CD4-positive, alpha-beta memory T cell (primary cell): ENCODE data around the gene CAMK2G. TPM values are rescaled to one million over a fixed set of nuclear protein-coding genes. Genes with fewer than 3 reads are reported as not detected.

Source experiments
- CTCF ChIA-PET: fragments of 350-600 bp; sonication (Branson Sonifier 250); formaldehyde crosslinking; loops from one replicate; lab custom pipeline; 2021; ENCODE audit warnings: inconsistent platforms; ENCODE audit not compliant: partially characterized antibody; lab: Charles Lee
- POLR2A ChIA-PET: fragments of 350-600 bp; sonication (Branson Sonifier 250); formaldehyde crosslinking; loops from one replicate; lab custom pipeline; 2021; ENCODE audit not compliant: partially characterized antibody; lab: Charles Lee
- DNase-seq, 5 donors: peaks; one replicate each; pipeline versions ENCODE4 v3.0.0 to v3.0.0-alpha.2; 2020 to 2022; ENCODE audit warnings: mixed read lengths in 1 of 5
- H3K27ac ChIP-seq: one replicate; pipeline ENCODE4 v1.7.0; 2013; ENCODE audit warnings: low read depth, low read length
- H3K27me3 ChIP-seq: 2 replicates; pipeline ENCODE4 v1.7.0; 2013; ENCODE audit warnings: mild to moderate bottlenecking, low read length, moderate library complexity; ENCODE audit not compliant: insufficient read depth
- H3K36me3 ChIP-seq: 2 replicates; pipeline ENCODE4 v1.7.0; 2013; ENCODE audit warnings: mild to moderate bottlenecking, low read length, moderate library complexity; ENCODE audit not compliant: insufficient read depth
- H3K4me1 ChIP-seq: 2 replicates; pipeline ENCODE4 v1.7.0; 2013; ENCODE audit warnings: mild to moderate bottlenecking, low read length, moderate library complexity; ENCODE audit not compliant: insufficient read depth
- H3K4me3 ChIP-seq, 2 donors: one replicate each; pipeline ENCODE4 v1.7.0; 2013; ENCODE audit warnings: low read length in 2 of 2, mild to moderate bottlenecking in 1 of 2
- H3K9me3 ChIP-seq, 2 donors: one replicate each; pipeline ENCODE4 v1.7.0; 2013; ENCODE audit warnings: low read length in 2 of 2, control low read depth in 1 of 2; ENCODE audit not compliant: control insufficient read depth in 1 of 2
- H3K27ac Mint-ChIP-seq, 7 donors: one replicate each; pipeline ENCODE4 v1.8.0; 2020 to 2021; ENCODE audit warnings: mixed read lengths in 7 of 7, mild to moderate bottlenecking in 6 of 7, inconsistent platforms in 3 of 7, moderate library complexity in 3 of 7
- H3K27me3 Mint-ChIP-seq, 2 donors: one replicate each; pipeline ENCODE4 v1.8.0; 2020 to 2021; ENCODE audit warnings: mixed read lengths in 2 of 2
- H3K36me3 Mint-ChIP-seq, 2 donors: one replicate each; pipeline ENCODE4 v1.8.0; 2020 to 2021; ENCODE audit warnings: mixed read lengths in 2 of 2, inconsistent platforms in 1 of 2, mild to moderate bottlenecking in 1 of 2
- H3K4me1 Mint-ChIP-seq, 4 donors: one replicate each; pipeline ENCODE4 v1.8.0; 2020 to 2021; ENCODE audit warnings: mixed read lengths in 4 of 4, mild to moderate bottlenecking in 1 of 4
- H3K4me3 Mint-ChIP-seq, 8 donors: one replicate each; pipeline ENCODE4 v1.8.0; 2020 to 2021; ENCODE audit warnings: mixed read lengths in 8 of 8, mild to moderate bottlenecking in 7 of 8, moderate library complexity in 6 of 8, inconsistent platforms in 3 of 8
- H3K9me3 Mint-ChIP-seq, 8 donors: one replicate each; pipeline ENCODE4 v1.8.0; 2020 to 2021; ENCODE audit warnings: mixed read lengths in 8 of 8, mild to moderate bottlenecking in 5 of 8, inconsistent platforms in 3 of 8, moderate library complexity in 1 of 8
- intact Hi-C: fragments of 100-400 bp; cut with micrococcal nuclease; formaldehyde crosslinking; loops from one replicate; pipeline ENCODE4 v1.15.1; 2023
- polyA plus RNA-seq, 2 donors: library from polyadenylated mRNA; unstranded; fragments of 300-500 nt; fragmentation: Illumina TruSeq; gene quantifications; one replicate each; pipeline ENCODE4 v1.2.3, GENCODE V29; 2021
- total RNA-seq, 2 experiments: library from RNA; stranded (reverse); gene quantifications; one replicate each; pipeline ENCODE4 v1.2.3, GENCODE V29; 2021

CAMK2G gene
- total and polyA plus RNA-seq, 4 experiments from 2014 or later, result 3.8 to 70.4 (median 36.0) TPM

DNA sequence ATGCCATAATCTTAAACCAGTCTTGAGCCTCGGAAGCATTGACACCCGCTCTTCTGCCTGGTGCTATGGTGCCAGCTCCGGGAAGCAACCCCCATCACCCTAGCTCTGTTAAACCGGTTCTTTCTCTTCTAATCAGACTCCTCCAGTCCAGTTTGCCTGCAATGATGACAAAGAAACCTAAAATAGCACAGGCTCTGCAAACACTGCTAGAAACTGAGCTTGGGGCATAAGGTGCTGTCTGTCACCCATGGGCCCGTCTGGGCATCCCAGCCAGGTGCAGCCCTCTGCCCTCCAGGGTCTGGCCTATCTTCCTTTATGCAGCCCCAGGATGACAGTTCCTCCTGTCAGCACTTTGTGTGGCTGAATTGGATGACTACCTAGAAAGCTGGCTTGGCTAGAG, 14.2 kb upstream of the CAMK2G start:
- DNase-seq, result no peak
- intact Hi-C loops, result loop anchor here (5.0 to 10.0 kb wide), 3 partner anchors 34 to 346 kb away; no protein-coding TSS in a partner anchor
- ChIA-PET POLR2A (interaction anchor here (0.6 to 3.9 kb wide), 3 partner anchors 52 to 192 kb away, joined by 3 to 21 read pairs (median 4); no protein-coding TSS in a partner anchor), CTCF (interaction anchor here (0.6 to 20.2 kb wide), 14 partner anchors 9 to 345 kb away, joined by 3 to 726 read pairs (median 12); no protein-coding TSS in a partner anchor)
- Mint-ChIP-seq H3K36me3 (no peaks in the 10 kb centered on the region), H3K4me3 (no peak overlapping the region), H3K27ac (no peak overlapping the region), H3K9me3 (no peaks in the 10 kb centered on the region), H3K27me3 (no peaks in the 10 kb centered on the region), H3K4me1 (peaks cover 3 to 9% (median 6%) of the 10 kb centered on the region in 4 donors)
- H3K27ac ChIP-seq, result no peak overlapping the region
- peaks cover 9% of the 10 kb centered on the region for H3K4me1 ChIP-seq
- no peaks in the 10 kb centered on the region for H3K9me3 ChIP-seq
- no peak overlapping the region for H3K4me3 ChIP-seq
- H3K27me3 ChIP-seq, result no peaks in the 10 kb centered on the region
- no peaks in the 10 kb centered on the region for H3K36me3 ChIP-seq

DNA sequence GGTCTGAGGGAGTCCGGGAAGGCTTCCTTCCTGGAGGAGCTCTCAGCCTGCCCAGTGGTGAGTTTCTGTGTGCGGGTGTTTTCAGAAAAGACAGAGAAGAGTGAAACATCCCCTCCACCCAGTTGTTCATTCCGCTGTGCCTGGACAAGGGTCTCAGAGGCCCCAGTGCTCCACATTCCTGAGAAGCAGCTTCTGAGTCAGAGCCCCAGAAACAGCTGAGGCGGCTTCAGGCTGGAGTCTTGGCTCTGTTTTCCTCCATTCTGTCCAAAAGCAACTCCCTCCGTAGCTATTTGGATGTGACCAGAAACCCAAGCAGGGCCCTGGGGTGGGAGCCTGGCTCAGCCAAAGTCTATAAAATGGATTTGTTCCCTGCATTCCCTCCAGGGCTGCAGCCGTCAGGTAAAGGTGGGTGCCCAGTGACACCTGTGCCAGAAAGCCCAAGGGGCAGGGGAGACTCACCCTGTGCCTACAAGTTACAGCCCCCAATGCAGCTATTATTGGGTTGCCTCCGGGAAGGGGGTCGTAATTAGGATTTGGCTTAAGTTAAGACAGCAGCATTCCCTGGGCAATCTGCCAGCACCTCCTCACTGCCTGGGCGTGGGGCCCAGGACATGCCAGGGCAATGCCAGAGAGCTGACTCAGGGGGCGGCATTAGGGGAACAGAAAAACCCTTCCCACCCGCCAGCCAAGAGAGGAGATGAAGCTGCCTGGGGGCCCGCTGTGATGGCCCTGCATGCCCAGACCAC, 13.1 kb upstream of the CAMK2G start:
- no peaks in the 10 kb centered on the region for H3K9me3 Mint-ChIP-seq
- H3K27ac Mint-ChIP-seq, result peak overlapping the region in 1 of 7 donors; percentile 18
- DNase-seq, result no peak
- Histone ChIP-seq H3K36me3 (no peaks in the 10 kb centered on the region), H3K4me3 (no peak overlapping the region), H3K4me1 (peaks cover 9% of the 10 kb centered on the region), H3K27me3 (no peaks in the 10 kb centered on the region), H3K9me3 (no peaks in the 10 kb centered on the region), H3K27ac (no peak overlapping the region)
- ChIA-PET CTCF (interaction anchor here (0.7 to 20.2 kb wide), 21 partner anchors 8 to 216 kb away, joined by 3 to 726 read pairs (median 11); no protein-coding TSS in a partner anchor), POLR2A (interaction anchor here (1.1 to 3.9 kb wide), 4 partner anchors 24 to 194 kb away, joined by 3 to 21 read pairs (median 6); partner anchors contain the start of gene PLAU)
- H3K27me3 Mint-ChIP-seq, result no peaks in the 10 kb centered on the region
- no peaks in the 10 kb centered on the region for H3K36me3 Mint-ChIP-seq
- H3K4me3 Mint-ChIP-seq, result no peak overlapping the region
- H3K4me1 Mint-ChIP-seq, result peaks cover 3 to 9% (median 6%) of the 10 kb centered on the region in 4 donors
- intact Hi-C loops, result loop anchor here (2.0 to 10.0 kb wide), 4 partner anchors 35 to 347 kb away; no protein-coding TSS in a partner anchor

DNA sequence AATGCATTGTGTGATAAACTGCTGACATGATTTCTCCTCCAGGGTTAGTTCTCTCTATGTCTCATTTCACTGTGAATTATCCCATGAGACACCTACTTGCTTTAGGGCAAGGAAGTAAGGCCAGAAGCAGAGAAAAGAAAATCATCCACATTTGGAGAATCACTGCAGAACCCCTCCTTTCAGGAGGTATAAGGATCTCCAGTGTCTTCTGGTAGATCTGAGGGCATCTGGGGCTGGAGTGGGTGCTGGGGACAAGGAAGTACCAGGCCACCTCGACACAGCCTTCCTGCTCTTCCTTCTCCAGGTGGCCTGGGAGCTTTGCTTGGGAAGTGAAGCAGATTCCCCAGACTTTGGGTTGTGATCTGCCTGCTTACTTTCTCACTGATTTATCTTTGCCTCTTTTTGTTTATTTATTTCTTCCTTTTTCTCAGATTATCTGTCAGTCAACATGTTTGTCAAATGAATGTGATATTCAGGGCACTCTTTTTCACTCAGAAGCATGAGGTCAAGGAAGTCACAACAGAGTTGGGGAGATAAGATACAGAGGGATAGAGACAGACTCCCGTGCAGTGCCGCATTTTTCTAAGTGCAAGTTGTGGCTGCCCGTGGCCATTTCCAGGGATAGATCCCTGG, 12.4 kb upstream of the CAMK2G start:
- Histone ChIP-seq H3K27ac (no peak overlapping the region), H3K36me3 (no peaks in the 10 kb centered on the region), H3K27me3 (no peaks in the 10 kb centered on the region), H3K9me3 (no peaks in the 10 kb centered on the region), H3K4me1 (peaks cover 9% of the 10 kb centered on the region), H3K4me3 (no peak overlapping the region)
- peaks cover 3 to 9% (median 6%) of the 10 kb centered on the region in 4 donors for H3K4me1 Mint-ChIP-seq
- H3K36me3 Mint-ChIP-seq, result no peaks in the 10 kb centered on the region
- intact Hi-C loops, result loop anchor here (1.0 to 10.0 kb wide), 9 partner anchors 36 to 1350 kb away; no protein-coding TSS in a partner anchor
- no peaks in the 10 kb centered on the region for H3K27me3 Mint-ChIP-seq
- no peaks in the 10 kb centered on the region for H3K9me3 Mint-ChIP-seq
- DNase-seq, result no peak
- H3K27ac Mint-ChIP-seq, result peak overlapping the region in 2 of 7 donors; percentile 18 to 19
- POLR2A ChIA-PET, result interaction anchor here (0.6 to 3.9 kb wide), 9 partner anchors 24 to 1623 kb away, joined by 3 to 29 read pairs (median 5); partner anchors contain the start of gene PLAU
- H3K4me3 Mint-ChIP-seq, result no peak overlapping the region
- CTCF ChIA-PET, result interaction anchor here (0.7 to 20.2 kb wide), 59 partner anchors 7 to 357 kb away, joined by 3 to 726 read pairs (median 5); partner anchors contain the start of genes ADK and AP3M1

DNA sequence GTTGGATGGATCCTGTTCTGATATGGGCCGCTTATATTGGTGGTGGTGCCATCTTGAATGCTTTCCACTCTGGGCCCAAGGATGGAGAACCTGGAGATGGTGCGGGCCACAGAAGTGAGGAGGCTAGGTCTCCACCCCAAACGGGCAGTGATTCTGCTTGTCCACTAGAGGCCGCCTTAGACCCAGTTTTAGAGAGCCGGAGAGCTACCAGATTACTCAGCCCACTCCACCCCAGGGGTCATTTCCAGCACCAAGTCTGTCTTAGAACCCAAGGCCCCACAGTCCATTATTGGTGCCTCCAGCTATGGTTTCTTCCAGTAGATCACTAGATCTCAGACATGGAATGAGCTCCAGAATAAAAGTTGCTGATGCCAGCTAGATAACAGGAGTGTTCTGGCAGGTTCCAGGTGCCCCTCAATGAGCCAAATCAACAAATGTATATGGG, 11.8 kb upstream of the CAMK2G start:
- Histone ChIP-seq H3K4me1 (peaks cover 9% of the 10 kb centered on the region), H3K36me3 (no peaks in the 10 kb centered on the region), H3K27me3 (no peaks in the 10 kb centered on the region), H3K27ac (no peak overlapping the region), H3K4me3 (no peak overlapping the region), H3K9me3 (no peaks in the 10 kb centered on the region)
- peak overlapping the region in 1 of 8 donors; percentile 22 for H3K4me3 Mint-ChIP-seq
- no peaks in the 10 kb centered on the region for H3K36me3 Mint-ChIP-seq
- no peaks in the 10 kb centered on the region for H3K27me3 Mint-ChIP-seq
- H3K4me1 Mint-ChIP-seq, result peaks cover 5 to 9% (median 6%) of the 10 kb centered on the region in 4 donors
- peak overlapping the region in 3 of 7 donors; percentile 64 to 70 (median 65) for H3K27ac Mint-ChIP-seq
- DNase-seq, result peak; percentile 67 to 76 (median 68)
- ChIA-PET POLR2A (interaction anchor here (0.6 to 3.9 kb wide), 9 partner anchors 25 to 1622 kb away, joined by 3 to 29 read pairs (median 5); partner anchors contain the start of gene PLAU), CTCF (interaction anchor here (0.7 to 20.2 kb wide), 56 partner anchors 8 to 357 kb away, joined by 3 to 726 read pairs (median 5); partner anchors contain the start of genes ADK and AP3M1)
- no peaks in the 10 kb centered on the region for H3K9me3 Mint-ChIP-seq
- intact Hi-C loops, result loop anchor here (1.0 to 10.0 kb wide), 9 partner anchors 36 to 1350 kb away; no protein-coding TSS in a partner anchor

DNA sequence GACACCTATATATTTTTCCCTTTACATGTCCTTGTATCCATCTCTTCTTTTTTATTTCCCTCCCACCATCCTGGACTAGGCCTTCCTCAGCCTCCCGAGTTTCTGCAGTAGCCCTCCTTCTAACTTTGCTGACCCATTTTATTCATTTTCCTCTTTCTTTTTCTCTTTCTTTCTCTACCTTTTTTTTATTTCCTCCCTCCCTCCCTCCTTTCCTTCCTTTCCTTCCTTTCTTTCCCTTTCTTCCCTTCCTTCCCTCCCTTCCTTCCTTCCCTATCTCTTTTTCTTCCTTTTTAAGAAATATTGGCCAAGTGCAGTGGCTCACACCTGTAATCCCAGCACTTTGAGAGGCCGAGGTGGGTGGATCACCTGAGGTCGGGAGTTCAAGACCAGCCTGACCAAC, 9.7 kb upstream of the CAMK2G start:
- Histone ChIP-seq H3K4me1 (peaks cover 23% of the 10 kb centered on the region), H3K4me3 (no peak overlapping the region), H3K27me3 (no peaks in the 10 kb centered on the region), H3K27ac (no peak overlapping the region), H3K36me3 (no peaks in the 10 kb centered on the region), H3K9me3 (no peaks in the 10 kb centered on the region)
- H3K27me3 Mint-ChIP-seq, result no peaks in the 10 kb centered on the region
- CTCF ChIA-PET, result interaction anchor here (0.8 to 20.2 kb wide), 4 partner anchors 10 to 197 kb away, joined by 3 to 726 read pairs (median 381); no protein-coding TSS in a partner anchor
- no peaks in the 10 kb centered on the region for H3K9me3 Mint-ChIP-seq
- POLR2A ChIA-PET, result interaction anchor here (0.9 kb wide), 1 partner anchor 56 kb away, joined by 3 read pairs; no protein-coding TSS in a partner anchor
- no peak for DNase-seq
- H3K36me3 Mint-ChIP-seq, result no peaks in the 10 kb centered on the region
- no peak overlapping the region for H3K4me3 Mint-ChIP-seq
- peaks cover 14 to 26% (median 17%) of the 10 kb centered on the region in 4 donors for H3K4me1 Mint-ChIP-seq
- no peak overlapping the region for H3K27ac Mint-ChIP-seq
- intact Hi-C loops, result loop anchor here (10.0 kb wide), 1 partner anchor 351 kb away; no protein-coding TSS in a partner anchor

DNA sequence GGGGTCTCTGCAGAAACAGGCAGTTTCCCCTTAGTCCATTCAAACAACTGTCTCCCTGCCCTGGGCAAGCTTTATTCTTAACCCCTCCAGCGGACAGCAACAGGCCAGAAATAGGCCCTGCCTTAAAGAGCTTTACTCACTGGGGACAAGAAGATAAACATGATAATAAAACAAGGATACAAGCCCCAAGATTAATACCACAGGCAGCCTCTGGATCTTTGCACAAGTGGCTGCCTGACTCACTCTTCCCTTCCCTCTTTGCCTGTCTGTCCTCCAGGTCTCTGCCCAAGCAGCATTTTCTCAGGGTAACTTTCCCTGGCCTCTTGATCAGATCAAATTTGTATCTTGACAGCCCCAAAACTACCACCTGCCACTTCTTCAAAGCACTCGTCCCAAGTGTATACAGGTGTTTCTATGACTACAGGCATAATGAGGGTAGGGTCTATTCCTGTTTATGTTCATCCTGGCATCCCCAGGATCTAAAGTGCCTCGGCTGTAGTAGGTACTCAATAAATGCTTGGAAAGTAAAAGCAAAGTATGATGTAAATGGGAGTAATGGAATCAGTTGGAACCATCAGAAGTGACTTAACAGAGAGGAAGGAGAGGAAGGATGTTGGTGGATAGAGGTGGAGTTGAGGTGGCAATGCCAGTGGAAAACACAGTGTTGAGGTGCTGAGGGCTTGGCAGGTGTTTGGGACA, 7.0 kb upstream of the CAMK2G start:
- Histone ChIP-seq H3K9me3 (no peaks in the 10 kb centered on the region), H3K27me3 (no peaks in the 10 kb centered on the region), H3K36me3 (no peaks in the 10 kb centered on the region), H3K4me1 (peaks cover 27% of the 10 kb centered on the region), H3K27ac (no peak overlapping the region), H3K4me3 (no peak overlapping the region)
- no peaks in the 10 kb centered on the region for H3K27me3 Mint-ChIP-seq
- CTCF ChIA-PET, result interaction anchor here (0.7 to 20.2 kb wide), 7 partner anchors 20 to 154 kb away, joined by 3 to 726 read pairs (median 20); no protein-coding TSS in a partner anchor
- no peaks in the 10 kb centered on the region for H3K9me3 Mint-ChIP-seq
- intact Hi-C loops, result loop anchor here (10.0 kb wide), 1 partner anchor 353 kb away; no protein-coding TSS in a partner anchor
- no peak overlapping the region for H3K4me3 Mint-ChIP-seq
- no peaks in the 10 kb centered on the region for H3K36me3 Mint-ChIP-seq
- POLR2A ChIA-PET, result interaction anchor here (0.7 to 0.8 kb wide), 2 partner anchors 17 to 175 kb away, joined by 3 read pairs; no protein-coding TSS in a partner anchor
- no peak for DNase-seq
- H3K27ac Mint-ChIP-seq, result peak overlapping the region in 2 of 7 donors; percentile 14 to 72
- peaks cover 16 to 39% (median 26%) of the 10 kb centered on the region in 4 donors for H3K4me1 Mint-ChIP-seq
